NCI-H2227 treated with DMSO at 0.1 percent for 48 hours (cell line): ENCODE results near the gene PUSL1.
A peak's percentile ranks its signal among the peaks of the same experiment; 100 is the strongest.

ENCODE experiments used
- DNase-seq: peaks from one replicate; lab custom pipeline; 2025; lab: John Stamatoyannopoulos, UW

Gene PUSL1

DNA sequence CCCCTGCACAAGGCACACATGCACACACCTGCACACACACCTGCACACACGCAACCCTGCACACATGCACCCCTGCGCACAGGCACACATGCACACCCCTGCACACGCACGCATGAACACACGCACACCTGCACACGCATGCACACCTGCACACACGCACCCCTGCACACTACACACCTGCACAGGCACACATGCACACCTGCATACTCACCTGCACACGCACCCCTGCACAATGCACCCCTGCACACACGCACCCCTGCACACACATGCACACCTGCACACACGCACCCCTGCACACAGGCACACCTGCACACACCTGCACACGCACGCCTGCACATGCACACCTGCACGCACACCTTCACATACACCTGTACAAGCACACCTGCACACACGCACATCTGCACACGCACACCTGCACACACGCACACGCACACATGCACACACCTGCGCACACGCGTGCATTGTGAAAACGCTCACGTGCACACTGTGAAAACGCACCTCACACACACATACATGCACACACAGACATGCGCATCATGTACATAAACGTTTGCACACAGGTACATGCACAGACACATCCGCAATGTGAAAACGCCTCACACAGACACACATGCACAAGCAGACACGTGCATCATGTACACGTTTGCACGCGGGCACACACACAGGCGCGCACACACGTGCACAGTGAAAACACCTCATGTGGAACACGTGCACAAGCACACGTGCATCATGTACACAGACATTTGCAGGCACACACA lies 32.6 kb downstream of the PUSL1 start:
- no peak for DNase-seq

DNA sequence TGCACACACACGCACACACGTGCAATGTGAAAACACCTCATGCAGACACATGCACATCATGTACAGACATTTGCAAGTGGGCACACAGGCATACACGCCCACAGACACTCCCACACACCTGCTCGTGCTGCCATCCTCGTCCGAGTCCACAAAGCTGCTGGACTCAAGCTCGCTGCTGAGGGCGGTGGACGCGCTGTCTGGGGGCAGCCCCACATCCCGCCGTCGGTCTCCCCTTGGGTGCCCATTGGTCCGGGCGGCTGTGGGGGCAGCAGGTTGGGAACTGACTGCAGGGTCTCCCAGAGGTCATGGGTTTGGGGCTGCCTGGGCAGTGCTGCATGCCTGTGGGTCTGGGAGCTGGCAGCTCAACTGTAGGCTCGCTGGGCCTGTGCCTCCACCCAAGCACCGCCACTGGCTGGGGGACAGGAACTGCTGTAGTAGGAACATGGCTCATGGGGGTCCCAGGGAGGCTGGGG lies 33.2 kb downstream of the PUSL1 start:
- no peak for DNase-seq

DNA sequence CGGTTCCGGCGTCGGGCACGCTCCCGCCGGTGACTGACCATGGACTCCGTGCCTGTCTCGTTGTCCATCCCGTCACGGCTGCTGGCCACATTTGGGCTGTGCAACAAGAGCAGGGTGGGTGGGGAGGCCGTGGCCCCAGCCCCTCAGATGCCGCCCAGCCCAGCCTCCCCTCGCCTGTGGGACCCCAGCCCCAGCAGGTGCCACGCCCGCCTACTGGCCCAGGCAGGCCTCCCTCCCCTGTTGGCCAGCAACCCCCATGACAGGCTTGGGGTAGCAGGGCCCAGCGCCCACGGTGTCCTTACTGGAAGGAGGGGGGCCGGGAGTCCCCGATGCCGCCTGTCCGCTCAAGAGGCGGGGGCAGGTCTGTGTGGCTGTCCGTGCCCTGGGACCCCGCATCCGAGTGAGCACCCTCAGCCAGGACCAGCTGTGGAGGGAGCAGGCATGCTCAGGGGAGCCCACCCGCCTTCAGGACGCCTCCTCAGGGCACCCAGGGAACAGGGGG lies 33.7 kb downstream of the PUSL1 start:
- no peak for DNase-seq

DNA sequence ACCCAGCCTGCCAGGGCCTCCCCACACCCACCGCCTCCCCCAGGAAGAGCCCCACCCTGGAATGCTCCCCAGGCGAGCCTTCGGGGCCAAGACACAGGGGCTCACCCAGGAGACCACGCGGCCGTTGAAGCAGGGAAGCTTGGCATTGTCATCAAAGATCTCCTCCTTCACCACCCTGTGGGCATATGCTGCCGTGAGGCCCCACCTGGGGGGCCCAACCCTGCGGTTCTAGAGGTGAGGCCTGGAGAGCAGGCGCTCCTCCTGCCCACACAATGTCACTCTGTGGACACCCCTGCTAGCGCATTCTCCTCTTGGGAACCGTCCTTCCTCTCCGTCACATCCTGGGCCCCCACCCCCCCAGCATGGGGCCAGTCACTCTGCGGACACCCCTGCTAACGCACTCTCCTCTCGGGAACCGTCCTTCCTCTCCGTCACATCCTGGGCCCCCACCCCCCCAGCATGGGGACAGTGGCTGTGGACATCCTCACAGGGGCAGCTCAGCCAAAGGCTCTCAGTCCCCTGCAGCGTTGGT lies 34.3 kb downstream of the PUSL1 start:
- DNase-seq: no peak

DNA sequence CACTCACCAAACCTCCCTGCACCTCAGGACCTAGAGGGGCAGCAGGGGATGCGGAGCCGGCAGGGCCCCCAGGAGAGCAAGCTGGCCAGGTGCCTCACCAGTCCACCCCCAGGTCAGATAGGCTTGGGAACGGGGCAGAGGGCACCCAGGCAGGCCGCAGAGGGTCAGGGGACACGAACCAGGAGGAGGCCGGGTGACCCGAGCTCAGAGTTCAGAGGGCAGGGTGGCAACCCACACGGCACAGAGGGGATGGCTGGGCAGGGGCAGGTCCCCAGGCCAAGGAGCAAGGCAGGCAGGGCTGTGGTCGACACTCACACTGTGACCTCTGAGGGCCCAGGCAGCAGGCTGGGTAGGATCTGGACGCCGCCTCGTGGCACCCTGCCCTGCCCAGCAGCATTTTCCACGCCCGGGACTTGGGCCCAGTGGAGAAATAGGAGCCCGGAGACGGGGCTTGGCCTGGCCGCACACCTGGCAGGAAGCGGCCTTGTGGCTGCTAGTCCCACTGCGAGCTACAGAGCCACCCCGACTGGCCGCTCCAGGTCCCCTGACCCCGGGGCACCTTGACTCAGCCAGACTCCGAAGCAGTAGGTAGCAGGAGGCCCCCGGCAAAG lies 35.5 kb downstream of the PUSL1 start:
- DNase-seq: no peak

DNA sequence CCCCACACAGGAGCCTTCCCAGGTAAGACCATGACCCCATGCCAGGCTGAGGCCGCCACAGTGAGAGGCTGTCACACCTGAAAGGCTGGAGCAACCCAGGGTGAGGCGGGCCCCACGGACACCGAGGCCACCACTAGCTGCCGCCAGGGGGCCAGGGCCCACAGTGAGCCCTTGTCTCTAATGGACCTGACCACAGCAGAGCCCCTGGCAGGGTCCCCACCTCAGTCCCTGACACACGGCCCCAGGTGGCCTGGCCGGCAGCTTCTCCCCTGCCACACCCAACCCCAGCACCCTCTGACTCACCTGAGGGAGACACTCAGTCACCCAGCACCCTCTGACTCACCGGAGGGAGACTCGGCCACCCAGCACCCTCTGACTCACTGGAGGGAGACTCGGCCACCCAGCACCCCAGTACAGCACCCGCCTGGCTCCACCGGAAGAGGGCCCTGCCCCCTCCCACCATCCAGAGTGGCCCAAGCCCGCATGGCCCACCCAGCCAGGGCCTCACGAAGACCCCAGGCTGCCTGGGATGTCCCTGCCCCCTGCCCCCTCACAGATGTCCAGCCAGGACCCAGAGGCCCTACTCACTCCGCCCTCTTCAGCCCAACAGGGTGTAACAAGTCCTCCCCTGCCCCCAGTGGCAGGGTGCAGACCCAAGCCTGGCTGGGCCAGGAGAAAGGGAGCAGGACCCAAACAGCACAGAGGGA lies 36.4 kb downstream of the PUSL1 start:
- DNase-seq: no peak

DNA sequence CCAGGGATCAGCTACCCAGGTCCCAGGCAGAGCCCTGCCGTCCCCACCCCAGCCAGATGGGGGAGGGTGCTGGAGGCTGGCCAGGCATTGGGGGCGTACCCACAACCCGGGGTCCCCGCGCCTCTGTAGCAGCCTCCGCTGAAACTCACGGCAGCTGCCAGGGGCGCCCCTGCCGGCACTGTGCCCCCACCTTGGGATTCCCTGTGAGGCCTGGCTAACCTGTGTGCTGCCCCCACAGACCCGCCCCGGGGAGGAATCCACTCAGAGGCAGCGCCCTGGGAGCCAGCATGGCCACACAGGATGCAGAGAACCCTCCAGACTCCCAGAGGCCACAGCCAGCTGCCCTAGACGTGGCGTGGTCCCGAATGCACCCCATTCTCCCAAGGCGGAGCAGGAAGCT lies 37.0 kb downstream of the PUSL1 start:
- no peak for DNase-seq

DNA sequence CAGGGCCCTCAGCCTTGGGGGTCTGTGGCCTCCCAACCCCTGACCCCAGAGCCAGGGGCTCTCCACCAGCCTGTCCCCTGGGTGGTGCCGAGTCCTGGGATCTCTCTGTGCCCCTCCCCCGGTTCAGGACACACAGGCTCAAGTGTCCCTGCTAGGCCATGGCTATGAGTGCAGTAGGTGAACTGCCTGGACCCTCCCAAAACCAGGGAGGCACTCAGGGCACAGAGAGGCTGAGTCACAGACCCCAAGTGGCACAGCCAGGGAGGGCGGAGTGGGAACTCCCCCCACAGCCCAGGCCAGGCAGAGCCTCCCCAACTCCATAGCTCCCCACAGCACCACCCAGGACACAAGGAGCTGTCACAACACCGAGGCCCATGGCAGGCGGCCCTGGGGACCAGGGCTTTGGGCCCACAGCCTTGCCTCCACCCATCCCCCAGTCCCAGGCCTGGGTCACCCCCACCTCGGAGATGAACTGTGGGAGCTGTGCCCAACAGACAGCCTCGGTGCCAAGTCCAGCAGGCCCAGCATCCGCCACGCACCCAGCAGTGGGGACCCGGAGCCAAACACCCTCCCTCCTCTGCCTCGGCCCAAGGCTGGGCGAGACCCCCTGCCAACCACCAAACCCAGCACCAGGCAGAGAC lies 37.6 kb downstream of the PUSL1 start:
- DNase-seq: no peak

DNA sequence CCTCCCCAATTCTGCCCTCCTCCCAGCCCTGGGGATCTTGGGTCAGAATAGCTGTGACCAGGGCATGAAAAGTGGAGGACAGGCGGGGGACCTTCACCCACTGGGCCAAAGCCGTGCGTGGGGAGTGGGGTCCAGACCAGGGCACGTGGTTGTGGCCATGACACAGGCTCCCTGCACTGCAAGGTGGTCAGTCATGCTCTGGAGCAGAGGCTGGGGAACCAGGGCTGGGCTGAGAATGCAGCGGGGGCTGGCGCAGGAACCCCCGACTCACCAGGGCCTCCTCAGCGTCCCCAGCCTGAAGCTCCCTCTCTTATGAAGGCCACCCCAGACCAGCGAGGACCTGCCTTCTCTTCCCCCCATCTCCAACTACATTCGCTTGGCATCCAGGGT lies 38.1 kb downstream of the PUSL1 start:
- DNase-seq: no peak

DNA sequence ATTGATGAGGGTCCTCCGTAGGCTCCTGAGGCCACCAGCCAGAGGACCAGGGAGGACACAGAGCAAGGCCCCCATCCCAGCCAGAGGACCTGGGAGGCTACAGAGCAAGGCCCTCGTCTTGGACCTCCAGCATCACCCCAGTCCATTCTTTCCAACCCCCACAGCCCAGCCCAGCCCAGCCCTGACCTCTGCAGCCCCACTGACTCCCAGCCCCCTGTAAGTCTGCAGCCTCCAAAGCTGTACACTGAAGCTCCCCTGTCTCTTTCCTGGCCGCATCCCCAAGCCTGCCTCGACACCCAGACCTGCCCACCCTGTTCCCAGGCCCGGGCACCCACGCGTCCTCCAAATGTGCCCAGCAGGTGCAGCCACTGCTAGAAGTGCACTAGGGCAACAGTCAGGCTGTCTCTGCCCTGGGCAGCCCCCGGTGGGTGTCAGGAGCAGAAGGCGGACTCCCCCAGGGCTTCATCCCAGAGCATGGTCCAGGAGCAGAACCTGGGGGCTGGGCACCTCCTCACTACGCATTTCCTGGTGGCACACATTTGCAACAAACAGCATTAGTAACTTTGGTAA lies 38.7 kb downstream of the PUSL1 start:
- no peak for DNase-seq

DNA sequence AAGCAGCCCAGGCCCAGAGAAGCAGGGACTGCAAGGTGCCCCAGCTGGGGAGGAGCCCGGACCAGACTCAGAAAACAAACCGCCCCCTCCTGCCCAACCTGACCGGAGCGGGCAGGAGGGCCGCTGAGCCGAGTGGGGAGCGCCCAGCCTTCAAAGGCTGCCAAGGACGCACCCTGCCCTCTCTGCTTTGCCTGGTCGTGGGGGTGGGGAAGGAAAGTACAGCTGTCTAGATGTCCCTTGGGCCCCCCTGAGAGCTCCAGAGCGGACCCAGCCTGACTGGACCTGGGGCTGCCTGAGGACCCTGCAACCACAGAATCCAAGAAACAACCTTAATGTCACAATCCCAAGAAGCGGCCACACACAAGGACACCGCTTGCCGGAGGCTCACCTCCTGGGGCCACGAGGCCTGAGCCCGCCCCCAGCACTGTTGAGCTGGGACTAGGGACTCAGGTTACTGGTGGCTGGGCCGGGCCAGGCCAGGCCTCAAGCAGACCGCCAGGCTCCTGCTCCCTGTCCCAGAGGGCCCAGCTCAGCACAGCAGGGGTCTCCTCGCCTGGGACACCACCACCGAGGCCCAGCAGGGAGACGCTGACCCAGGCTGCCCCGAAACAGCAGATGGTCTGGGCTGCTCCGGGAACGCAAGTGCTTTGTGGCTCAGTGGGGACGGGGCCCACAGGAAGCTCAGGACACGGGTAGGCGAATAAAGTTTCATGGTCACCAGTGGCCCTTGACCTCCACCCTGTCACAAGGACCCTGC lies 39.4 kb downstream of the PUSL1 start:
- no peak for DNase-seq

DNA sequence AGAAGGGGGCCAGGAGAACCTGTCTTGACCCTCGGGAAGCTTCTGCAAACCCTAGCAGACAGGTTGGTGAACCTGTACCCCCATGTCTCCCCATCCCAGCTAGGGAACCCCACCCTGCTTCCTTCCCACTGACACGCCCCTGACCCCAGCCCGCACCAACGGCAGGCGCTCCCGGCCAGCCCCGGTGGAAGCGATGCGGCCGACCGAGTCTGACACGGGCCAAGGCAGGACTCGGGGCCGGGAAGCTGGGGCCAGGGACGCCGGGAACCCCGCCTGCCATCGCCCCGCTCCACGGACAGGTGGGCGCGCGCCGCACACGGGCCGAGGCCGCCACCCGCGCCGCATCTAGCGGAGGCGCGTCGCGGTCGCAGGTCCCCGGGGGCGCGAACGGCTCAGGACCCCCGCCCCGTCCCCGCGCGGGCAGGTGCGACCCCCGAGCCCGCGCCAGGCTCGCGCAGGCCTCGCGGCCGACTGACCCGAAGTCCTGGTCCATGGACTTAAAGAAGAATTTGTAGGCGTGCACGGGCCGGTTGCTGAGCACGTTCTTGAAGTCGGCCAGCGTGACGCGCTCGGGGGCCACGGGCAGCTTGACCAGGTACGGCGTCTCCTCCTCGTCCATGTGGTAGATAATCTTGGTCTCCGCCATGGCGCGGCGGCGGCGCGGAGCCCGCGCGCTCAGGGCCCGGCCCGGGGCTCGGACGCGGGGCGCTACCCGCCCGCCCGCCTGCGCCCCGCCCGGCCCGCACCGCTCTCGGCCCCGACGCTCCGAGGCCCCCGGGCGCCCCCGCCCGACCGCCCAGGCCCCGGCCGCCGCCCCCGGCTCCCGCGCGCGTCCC lies 40.2 kb downstream of the PUSL1 start:
- DNase-seq: peak; percentile 10

DNA sequence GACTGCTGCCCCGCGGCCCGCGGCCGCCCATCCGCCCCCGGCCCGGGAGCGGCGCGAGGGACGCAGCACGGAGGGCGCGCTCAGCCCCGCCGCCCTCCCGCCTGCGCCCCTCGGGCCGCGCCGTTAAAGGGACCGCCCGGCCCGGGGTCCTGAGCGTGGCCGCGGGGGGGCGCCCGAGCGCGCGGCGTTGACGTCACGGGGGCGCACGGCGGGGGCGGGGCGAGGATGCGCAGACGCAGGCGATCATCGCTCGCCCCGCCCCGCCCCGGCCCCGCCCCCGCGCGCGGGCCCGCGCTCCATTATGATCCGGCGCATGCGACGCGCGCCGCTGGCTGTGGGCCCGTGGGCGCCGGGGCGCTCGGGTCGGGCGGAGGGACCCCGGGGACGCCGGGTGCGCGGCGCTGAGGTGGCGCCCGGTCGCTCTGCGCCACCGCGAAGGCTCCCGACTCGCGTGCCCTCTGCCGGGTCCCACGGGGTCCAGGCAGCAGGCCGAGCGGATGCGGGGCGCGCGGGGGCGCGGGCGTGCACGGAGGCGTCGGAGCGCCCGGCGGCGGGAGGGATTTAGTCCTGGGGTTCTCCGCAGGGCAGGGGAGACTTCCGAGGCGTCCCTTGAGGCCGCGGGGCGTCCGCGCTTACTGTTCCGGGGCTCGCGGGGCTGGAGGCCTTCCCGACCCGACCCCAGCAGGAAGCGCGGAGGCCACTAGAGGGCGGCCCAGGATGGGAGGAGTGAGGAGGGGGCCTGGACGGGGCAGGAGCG lies 41.0 kb downstream of the PUSL1 start, which contains the start of gene DVL1:
Gene DVL1 (minus strand): TSS at position 163 of the 757 bp plus-strand sequence. CDS start 353 bp downstream, outside the sequence.
- peak; percentile 43 for DNase-seq

DNA sequence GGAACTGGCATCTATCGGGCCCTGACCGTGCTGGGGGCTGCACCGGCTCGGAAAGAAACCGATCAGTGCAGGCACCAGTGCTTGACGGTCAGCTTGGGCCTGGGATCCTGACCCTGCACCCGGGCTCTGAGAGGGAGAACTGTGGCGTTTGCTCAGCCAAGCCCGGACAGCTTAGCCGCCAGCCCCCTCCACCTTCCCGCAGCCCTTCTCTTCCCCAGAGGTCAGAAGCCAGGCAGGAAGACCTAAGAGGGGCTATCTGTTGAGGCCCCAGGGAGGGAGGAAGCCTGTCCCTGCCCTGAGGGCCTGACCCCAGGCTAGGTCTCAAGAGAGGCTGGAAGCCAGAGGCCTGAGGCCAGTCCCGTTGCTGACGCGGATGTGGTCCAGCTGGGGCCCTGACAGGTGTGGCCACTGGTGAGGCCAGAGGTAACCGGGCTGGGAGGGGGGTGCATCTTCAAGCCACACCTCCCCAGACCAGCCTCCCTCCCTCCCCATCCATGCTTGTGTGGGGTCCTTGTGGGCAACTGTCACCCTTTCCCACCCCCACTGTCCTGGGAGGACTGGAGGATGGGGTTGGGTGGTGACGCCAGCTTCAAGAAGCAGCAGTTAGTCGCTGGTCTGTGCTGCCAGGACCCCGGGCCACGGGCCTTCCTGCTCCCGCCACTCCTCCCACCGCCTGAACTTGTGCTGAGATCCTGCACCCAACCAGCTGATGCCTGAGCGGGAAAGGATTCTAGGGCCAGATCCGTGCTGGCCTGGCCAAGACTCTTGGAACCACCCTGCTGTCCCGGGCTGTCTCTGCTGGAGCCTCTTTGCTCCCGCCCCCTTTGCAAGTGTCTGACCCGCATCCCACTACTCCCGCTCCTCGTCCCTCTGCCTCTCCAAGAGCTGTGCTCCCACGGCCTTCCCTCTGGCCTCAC lies 43.4 kb downstream of the PUSL1 start:
- DNase-seq: no peak

DNA sequence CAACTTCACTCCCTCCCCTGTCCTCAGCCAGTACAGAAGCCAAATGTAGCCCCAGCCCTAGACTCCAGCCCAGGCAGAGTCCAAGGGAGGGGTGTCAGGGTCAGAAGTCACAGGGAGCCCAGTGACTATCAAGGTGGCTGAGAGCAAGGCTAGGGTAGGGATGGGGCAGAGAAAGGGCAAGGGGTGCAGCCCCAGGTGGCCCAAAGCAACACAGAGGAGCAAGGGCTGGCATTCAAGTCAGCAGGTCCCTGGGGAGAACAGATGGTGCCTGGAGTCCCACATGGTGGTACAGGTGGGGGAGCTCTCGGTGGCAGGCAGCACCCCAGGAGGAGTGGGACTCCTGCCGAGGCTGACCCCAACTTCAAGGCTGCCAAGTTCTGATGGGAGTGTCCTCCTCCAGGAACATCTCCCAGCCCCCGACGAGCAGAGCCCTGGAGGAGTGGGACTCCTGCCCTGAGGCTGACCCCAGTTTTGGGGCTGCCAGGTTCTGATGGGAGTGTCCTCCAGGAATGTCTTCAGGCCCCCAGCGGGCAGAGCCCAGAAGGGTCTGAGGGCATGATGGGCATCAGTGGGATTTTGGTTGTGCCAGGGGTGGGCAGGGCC lies 44.5 kb downstream of the PUSL1 start:
- DNase-seq: no peak

DNA sequence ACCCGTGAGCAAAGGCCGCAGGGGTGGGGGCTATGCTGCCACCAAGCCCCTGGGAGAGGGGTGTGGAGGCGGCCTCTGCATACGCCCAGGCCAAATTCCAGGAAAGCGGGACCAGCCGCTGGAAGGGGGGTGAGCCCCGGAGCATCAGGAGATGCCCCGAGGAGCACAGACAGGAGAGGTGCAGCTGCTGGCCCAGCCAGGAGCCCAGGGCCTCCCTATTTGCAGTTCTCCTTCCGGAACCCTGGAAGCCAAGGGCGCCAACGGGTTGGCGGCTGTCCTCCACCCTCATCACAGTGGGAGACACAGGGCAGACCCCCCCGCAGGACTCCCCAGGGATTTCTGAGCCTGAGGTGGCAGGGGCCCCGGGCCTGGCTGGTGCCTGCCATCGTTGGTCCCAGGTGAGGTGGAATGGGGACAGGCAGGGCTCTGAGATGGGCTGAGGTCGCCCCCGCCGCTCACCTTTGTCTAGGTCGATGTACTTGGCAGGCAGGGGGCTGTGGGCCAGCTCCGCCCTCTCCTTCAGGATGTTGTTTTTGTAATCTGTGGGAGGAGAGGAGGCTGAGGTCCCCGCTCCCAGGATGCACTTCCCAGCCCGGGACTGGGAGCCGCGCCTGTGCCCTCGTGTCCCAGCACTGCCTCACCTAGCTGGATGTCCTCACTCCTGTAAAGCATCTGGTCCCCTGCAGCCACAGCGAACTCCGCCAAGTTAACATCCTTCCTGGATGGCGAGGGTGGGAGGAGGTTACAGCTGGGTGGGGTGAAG lies 45.2 kb downstream of the PUSL1 start:
- DNase-seq: no peak
